GM12875 (cell line): ENCODE measurements around the gene MEGF6.

ENCODE experiments used
- H3K4me3 ChIP-seq: one replicate; pipeline ENCODE4 v1.5.1; 2011; ENCODE audit warnings: low read depth, low read length, control low read depth
- CTCF ChIP-seq: IDR thresholded peaks from 2 replicates; pipeline ENCODE4 v1.5.1; 2011; ENCODE audit warnings: low read depth, mild to moderate bottlenecking, control low read depth, inconsistent platforms, low read length, moderate library complexity, borderline replicate concordance; ENCODE audit not compliant: insufficient read depth

Gene MEGF6

GRCh38 chr1:3450983-3451382 is 160.3 kb downstream of the MEGF6 start:
- H3K4me3 ChIP-seq: no peak overlapping the region
- TF ChIP-seq CTCF: no peak

GRCh38 chr1:3450202-3450863 is 161.0 kb downstream of the MEGF6 start:
- no peak overlapping the region for H3K4me3 ChIP-seq
- no peak for TF ChIP-seq CTCF

- H3K4me3 ChIP-seq: no peak overlapping the region
- TF ChIP-seq CTCF: no peak
These were observed 166.6 kb downstream of the MEGF6 start for GRCh38 chr1:3444736-3445135.

- H3K4me3 ChIP-seq: no peak overlapping the region
- no peak for TF ChIP-seq CTCF
These were observed 167.0 kb downstream of the MEGF6 start for GRCh38 chr1:3444298-3444697.

GRCh38 chr1:3443807-3444206 is 167.5 kb downstream of the MEGF6 start:
- TF ChIP-seq CTCF: no peak
- no peak overlapping the region for H3K4me3 ChIP-seq

- no peak overlapping the region for H3K4me3 ChIP-seq
- TF ChIP-seq CTCF: no peak
These were observed 168.4 kb downstream of the MEGF6 start for GRCh38 chr1:3442901-3443300.

GRCh38 chr1:3442331-3442730 is 169.0 kb downstream of the MEGF6 start:
- H3K4me3 ChIP-seq: no peak overlapping the region
- TF ChIP-seq CTCF: no peak
